Neural progenitor cell (in vitro differentiated cells): ENCODE results near the gene RANGAP1. TPM values are rescaled to one million over a fixed set of nuclear protein-coding genes. Genes with fewer than 3 reads are reported as not detected.
"Not testable (repeated sequence)": the region's sequence is repeated elsewhere in the genome, so short reads cannot be mapped to it uniquely, and the experiment has no call there.

Experiments used
- DNase-seq: peaks from one replicate; pipeline ENCODE4 v3.0.0-alpha.2; 2016; ENCODE audit warnings: low spot score
- H2AFZ ChIP-seq: fragments of 200-600 bp; sonication (generic); replicated peaks from 2 replicates; pipeline ENCODE4 v1.6.1; 2016; ENCODE audit warnings: antibody characterized with exemption
- H3F3A ChIP-seq: fragments of 200-600 bp; sonication (generic); 2 replicates; pipeline ENCODE4 v1.6.1; 2016; ENCODE audit warnings: antibody characterized with exemption, low read depth
- H3K27ac ChIP-seq: fragments of 200-600 bp; sonication (generic); 2 replicates; pipeline ENCODE4 v1.5.1; 2016; ENCODE audit warnings: mild to moderate bottlenecking
- H3K27me3 ChIP-seq: fragments of 200-600 bp; sonication (generic); 2 replicates; pipeline ENCODE4 v1.6.1; 2016; ENCODE audit warnings: mild to moderate bottlenecking, moderate library complexity
- H3K36me3 ChIP-seq: fragments of 200-600 bp; sonication (generic); 2 replicates; pipeline ENCODE4 v1.5.1; 2016
- H3K4me1 ChIP-seq: fragments of 200-600 bp; sonication (generic); 2 replicates; pipeline ENCODE4 v1.6.1; 2016; ENCODE audit warnings: mixed run types
- H3K4me2 ChIP-seq: fragments of 200-600 bp; sonication (generic); 2 replicates; pipeline ENCODE4 v1.6.1; 2016
- H3K4me3 ChIP-seq: fragments of 200-600 bp; sonication (generic); 2 replicates; pipeline ENCODE4 v1.5.1; 2016
- H3K79me2 ChIP-seq: fragments of 200-600 bp; sonication (generic); 2 replicates; pipeline ENCODE4 v1.6.1; 2016; ENCODE audit warnings: low read depth
- H3K9ac ChIP-seq: fragments of 200-600 bp; sonication (generic); 2 replicates; pipeline ENCODE4 v1.6.1; 2016
- H3K9me3 ChIP-seq: fragments of 200-600 bp; sonication (generic); 2 replicates; pipeline ENCODE4 v1.5.1; 2016; ENCODE audit warnings: low read depth
- H4K20me1 ChIP-seq: fragments of 200-600 bp; sonication (generic); 2 replicates; pipeline ENCODE4 v1.6.1; 2016; ENCODE audit warnings: low read depth
- H3K27ac Mint-ChIP-seq: 3 replicates; pipeline ENCODE4 v1.8.0; 2021; ENCODE audit warnings: mixed read lengths
- H3K27me3 Mint-ChIP-seq: 2 replicates; pipeline ENCODE4 v1.8.0; 2022; ENCODE audit warnings: low read depth, mild to moderate bottlenecking, inconsistent platforms, moderate library complexity, mixed read lengths; ENCODE audit not compliant: insufficient read depth
- H3K36me3 Mint-ChIP-seq: 3 replicates; pipeline ENCODE4 v1.8.0; 2021; ENCODE audit warnings: mixed read lengths
- H3K4me1 Mint-ChIP-seq: 3 replicates; pipeline ENCODE4 v1.8.0; 2021; ENCODE audit warnings: mixed read lengths
- H3K4me3 Mint-ChIP-seq: 3 replicates; pipeline ENCODE4 v1.8.0; 2021; ENCODE audit warnings: mild to moderate bottlenecking, moderate library complexity, mixed read lengths
- H3K9me3 Mint-ChIP-seq: 3 replicates; pipeline ENCODE4 v1.8.0; 2020; ENCODE audit warnings: mixed read lengths
- EZH2 ChIP-seq: fragments of 200-600 bp; sonication (generic); IDR thresholded peaks from 2 replicates; pipeline ENCODE4 v1.6.1; 2017; ENCODE audit warnings: antibody characterized with exemption, mild to moderate bottlenecking, moderate library complexity
- EZH2phosphoT487 ChIP-seq: fragments of 200-600 bp; sonication (generic); IDR thresholded peaks from 2 replicates; pipeline ENCODE4 v1.6.1; 2017; ENCODE audit warnings: antibody characterized with exemption
- total RNA-seq: library from RNA; depleted of rRNA; stranded (reverse); fragments of >200 nt; gene quantifications from 2 replicates; pipeline ENCODE4 v1.2.3, GENCODE V29; 2015; ENCODE audit warnings: low replicate concordance
- TF ChIP-seq, protein P1 (sequence below): fragments of 200-600 bp; sonication (generic); IDR thresholded peaks from 2 replicates; pipeline ENCODE4 v1.5.1; 2017; ENCODE audit warnings: antibody characterized with exemption, mild to moderate bottlenecking

Gene RANGAP1
- total RNA-seq, 1 donor from 2014 or later = 53.4 TPM

DNA sequence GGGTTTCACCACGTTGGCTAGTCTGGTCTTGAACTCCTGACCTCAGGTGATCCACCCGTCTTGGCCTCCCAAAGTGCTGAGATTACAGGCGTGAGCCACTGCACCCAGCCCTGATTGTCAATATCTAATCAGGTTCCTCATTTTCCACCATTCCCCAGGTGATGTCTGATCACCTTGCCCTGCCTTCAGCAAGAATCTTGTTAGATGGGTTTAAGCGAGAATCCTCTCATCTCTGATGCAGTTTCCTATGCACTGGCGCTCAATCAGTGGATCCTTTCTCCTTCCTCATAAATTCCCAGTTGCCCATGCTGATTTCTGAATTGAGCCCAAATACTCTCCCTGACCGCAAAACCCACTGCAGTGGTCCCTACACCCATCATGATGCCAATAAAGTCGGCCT lies 14.7 kb upstream of the RANGAP1 start:
- TF ChIP-seq EZH2 = no peak
- no peaks in the 10 kb centered on the region for H3K9me3 Mint-ChIP-seq
- H3K9ac ChIP-seq = no peak overlapping the region
- H3K4me1 Mint-ChIP-seq = peaks cover 14% of the 10 kb centered on the region
- H3K27ac Mint-ChIP-seq = no peak overlapping the region
- peak overlapping the region; percentile 97 for H3K4me3 ChIP-seq
- no peaks in the 10 kb centered on the region for H3K36me3 ChIP-seq
- peak overlapping the region; percentile 83 for H3K4me3 Mint-ChIP-seq
- no peaks in the 10 kb centered on the region for H3K9me3 ChIP-seq
- H3K4me2 ChIP-seq = peak overlapping the region; percentile 82
- no peaks in the 10 kb centered on the region for H3K36me3 Mint-ChIP-seq
- peaks cover 50% of the 10 kb centered on the region for H3K79me2 ChIP-seq
- peaks cover 16% of the 10 kb centered on the region for H3F3A ChIP-seq
- H2AFZ ChIP-seq = no peak overlapping the region
- peaks cover 10% of the 10 kb centered on the region for H3K4me1 ChIP-seq
- no peaks in the 10 kb centered on the region for H4K20me1 ChIP-seq
- H3K27me3 ChIP-seq = no peaks in the 10 kb centered on the region
- DNase-seq = no peak
- no peaks in the 10 kb centered on the region for H3K27me3 Mint-ChIP-seq
- H3K27ac ChIP-seq = no peak overlapping the region

DNA sequence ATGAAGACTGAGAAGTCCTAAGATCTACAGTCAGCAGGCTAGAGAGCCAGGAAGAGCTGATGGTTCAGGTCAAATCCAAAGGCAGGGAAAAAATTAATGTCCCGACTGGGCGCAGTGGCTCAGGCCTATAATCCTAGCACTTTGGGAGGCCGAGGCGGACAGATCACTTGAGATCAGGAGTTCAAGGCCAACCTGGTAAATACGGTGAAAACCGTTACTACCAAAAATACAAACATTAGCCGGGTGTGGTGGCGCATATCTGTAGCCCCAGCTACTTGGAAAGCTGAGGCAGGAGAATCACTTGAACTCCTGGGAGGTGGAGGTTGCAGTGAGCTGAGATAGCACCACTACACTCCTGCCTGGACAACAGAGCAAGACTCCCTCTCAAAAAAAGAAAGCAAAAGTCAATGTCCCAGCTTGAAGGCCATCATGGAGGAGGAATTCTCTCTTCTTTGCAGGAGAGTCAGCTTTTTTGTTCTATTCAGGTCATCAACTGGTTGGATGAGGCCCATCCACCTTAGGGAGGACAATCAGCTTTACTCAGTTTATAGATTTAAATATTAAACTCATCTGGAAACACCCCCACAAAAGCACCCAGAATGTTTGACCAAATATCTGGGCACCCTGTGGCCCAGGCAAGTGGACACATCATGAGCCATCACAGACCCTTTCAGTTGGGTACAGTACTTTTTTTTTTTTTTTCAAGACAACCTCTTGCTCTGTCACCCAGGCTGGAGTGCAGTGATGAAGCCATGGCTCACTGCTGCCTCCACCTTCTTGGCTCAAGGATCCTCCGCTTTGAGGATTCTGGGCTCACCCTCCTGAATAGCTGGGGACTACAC lies 11.1 kb upstream of the RANGAP1 start:
- no peak overlapping the region for H3K4me3 ChIP-seq
- H3K36me3 ChIP-seq = no peaks in the 10 kb centered on the region
- no peaks in the 10 kb centered on the region for H3K9me3 ChIP-seq
- H3K9ac ChIP-seq = no peak overlapping the region
- H3K9me3 Mint-ChIP-seq = no peaks in the 10 kb centered on the region
- H4K20me1 ChIP-seq = no peaks in the 10 kb centered on the region
- peaks cover 8% of the 10 kb centered on the region for H3F3A ChIP-seq
- no peak overlapping the region for H2AFZ ChIP-seq
- TF ChIP-seq EZH2 = no peak
- TF ChIP-seq EZH2phosphoT487 = no peak
- TF ChIP-seq, protein P1, sequence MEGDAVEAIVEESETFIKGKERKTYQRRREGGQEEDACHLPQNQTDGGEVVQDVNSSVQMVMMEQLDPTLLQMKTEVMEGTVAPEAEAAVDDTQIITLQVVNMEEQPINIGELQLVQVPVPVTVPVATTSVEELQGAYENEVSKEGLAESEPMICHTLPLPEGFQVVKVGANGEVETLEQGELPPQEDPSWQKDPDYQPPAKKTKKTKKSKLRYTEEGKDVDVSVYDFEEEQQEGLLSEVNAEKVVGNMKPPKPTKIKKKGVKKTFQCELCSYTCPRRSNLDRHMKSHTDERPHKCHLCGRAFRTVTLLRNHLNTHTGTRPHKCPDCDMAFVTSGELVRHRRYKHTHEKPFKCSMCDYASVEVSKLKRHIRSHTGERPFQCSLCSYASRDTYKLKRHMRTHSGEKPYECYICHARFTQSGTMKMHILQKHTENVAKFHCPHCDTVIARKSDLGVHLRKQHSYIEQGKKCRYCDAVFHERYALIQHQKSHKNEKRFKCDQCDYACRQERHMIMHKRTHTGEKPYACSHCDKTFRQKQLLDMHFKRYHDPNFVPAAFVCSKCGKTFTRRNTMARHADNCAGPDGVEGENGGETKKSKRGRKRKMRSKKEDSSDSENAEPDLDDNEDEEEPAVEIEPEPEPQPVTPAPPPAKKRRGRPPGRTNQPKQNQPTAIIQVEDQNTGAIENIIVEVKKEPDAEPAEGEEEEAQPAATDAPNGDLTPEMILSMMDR = no peak
- H3K4me1 ChIP-seq = peaks cover 4% of the 10 kb centered on the region
- no peaks in the 10 kb centered on the region for H3K27me3 Mint-ChIP-seq
- H3K4me1 Mint-ChIP-seq = peaks cover 5% of the 10 kb centered on the region
- DNase-seq = no peak
- H3K27me3 ChIP-seq = no peaks in the 10 kb centered on the region
- H3K4me2 ChIP-seq = no peak overlapping the region
- H3K27ac ChIP-seq = no peak overlapping the region
- H3K27ac Mint-ChIP-seq = no peak overlapping the region
- H3K79me2 ChIP-seq = peaks cover 14% of the 10 kb centered on the region
- H3K4me3 Mint-ChIP-seq = no peak overlapping the region
- H3K36me3 Mint-ChIP-seq = no peaks in the 10 kb centered on the region

DNA sequence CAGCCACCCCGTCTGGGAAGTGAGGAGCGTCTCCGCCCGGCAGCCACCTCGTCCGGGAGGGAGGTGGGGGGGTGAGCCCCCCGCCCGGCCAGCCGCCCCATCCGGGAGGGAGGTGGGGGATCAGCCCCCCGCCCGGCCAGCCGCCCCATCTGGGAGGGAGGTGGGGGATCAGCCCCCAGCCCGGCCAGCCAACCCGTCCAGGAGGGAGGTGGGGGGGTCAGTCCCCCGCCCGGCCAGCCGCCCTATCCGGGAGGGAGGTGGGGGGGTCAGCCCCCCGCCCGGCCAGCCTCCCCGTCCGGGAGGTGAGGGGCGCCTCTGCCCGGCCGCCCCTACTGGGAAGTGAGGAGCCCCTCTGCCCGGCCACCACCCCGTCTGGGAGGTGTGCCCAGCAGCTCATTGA lies 8.8 kb upstream of the RANGAP1 start:
- DNase-seq, H3K36me3 ChIP-seq, H3K27me3 ChIP-seq, H2AFZ ChIP-seq, H3K79me2 ChIP-seq, H3K9ac ChIP-seq, H3K27ac Mint-ChIP-seq, H4K20me1 ChIP-seq, H3K4me3 ChIP-seq, H3K27me3 Mint-ChIP-seq, H3K4me3 Mint-ChIP-seq, H3K9me3 Mint-ChIP-seq, H3K9me3 ChIP-seq, H3K4me1 Mint-ChIP-seq, H3K27ac ChIP-seq, H3K4me1 ChIP-seq, H3K4me2 ChIP-seq, H3K36me3 Mint-ChIP-seq: not testable (repeated sequence)
- H3F3A ChIP-seq = peaks cover 16% of the 10 kb centered on the region

DNA sequence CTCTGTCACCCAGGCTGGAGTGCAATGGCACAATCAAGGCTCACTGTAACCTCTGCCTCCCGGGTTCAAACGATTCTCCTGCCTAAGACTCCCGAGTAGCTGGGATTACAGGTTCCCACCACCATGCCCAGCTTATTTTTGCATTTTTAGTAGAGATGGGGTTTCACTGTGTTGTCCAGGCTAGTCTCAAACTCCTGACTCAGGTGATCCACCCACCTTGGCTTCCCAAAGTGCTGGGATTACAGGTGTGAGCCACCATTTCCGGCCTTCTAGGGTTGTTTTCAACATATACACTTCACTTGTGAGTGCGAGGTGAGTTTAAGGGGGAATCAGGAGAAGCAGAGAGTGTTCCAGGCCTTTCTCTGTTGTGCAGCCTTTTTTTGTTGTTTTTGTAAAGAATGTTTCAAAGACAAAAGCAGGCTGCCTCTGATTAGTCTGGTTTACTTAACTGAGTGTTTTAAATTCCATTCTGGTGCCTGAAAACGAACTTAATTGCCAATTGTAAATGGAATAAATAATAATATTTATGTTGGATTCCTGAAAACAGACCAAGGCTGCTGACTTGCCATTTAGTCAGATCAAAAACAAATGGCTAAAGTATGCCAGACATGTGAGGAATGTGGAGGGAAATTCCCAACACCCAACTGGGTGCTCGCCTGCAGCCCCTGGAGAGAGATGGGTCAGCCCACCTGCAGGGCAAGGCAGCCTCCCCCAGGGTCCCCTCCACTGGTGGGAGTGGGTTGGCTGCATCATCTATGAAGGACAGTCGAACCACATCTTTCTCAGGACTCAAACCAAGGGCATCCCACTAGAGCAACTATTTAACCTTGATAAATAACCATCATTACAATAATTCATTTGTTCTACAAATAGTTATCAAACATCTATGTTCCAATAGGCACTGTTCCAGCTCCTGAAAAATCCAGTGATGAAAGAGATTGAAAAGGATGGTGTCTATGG lies 4.6 kb upstream of the RANGAP1 start:
- peak; percentile 52 for DNase-seq
- Histone ChIP-seq H3K36me3 (no peaks in the 10 kb centered on the region), H2AFZ (no peak overlapping the region), H3K27ac (peak overlapping the region; percentile 87), H3K9ac (no peak overlapping the region), H3K4me1 (peaks cover 14% of the 10 kb centered on the region), H3K79me2 (peaks cover 3% of the 10 kb centered on the region), H3K27me3 (no peaks in the 10 kb centered on the region), H3F3A (peaks cover 20% of the 10 kb centered on the region), H4K20me1 (no peaks in the 10 kb centered on the region), H3K9me3 (no peaks in the 10 kb centered on the region), H3K4me3 (no peak overlapping the region), H3K4me2 (peak overlapping the region; percentile 1)
- Mint-ChIP-seq H3K9me3 (no peaks in the 10 kb centered on the region), H3K36me3 (no peaks in the 10 kb centered on the region), H3K27ac (no peak overlapping the region), H3K27me3 (peaks cover 2% of the 10 kb centered on the region), H3K4me3 (no peak overlapping the region), H3K4me1 (peaks cover 10% of the 10 kb centered on the region)
- TF ChIP-seq, protein P1 = no peak
- TF ChIP-seq EZH2 = no peak
- no peak for TF ChIP-seq EZH2phosphoT487
